Measurements from ENCODE around the gene DST.

GRCh38 chr6:56658326-56658725 is 15.6 kb upstream of the DST start:
- no peak for TF ChIP-seq CTCF (IDR thresholded peaks at IDR 0.05; ENCODE audit: insufficient read depth, low read length)
- no peak for TF ChIP-seq POLR2AphosphoS5 (IDR thresholded peaks at IDR 0.05; ENCODE audit: low read depth)
- no peak for TF ChIP-seq GABPA (IDR thresholded peaks at IDR 0.05; ENCODE audit: low read depth)
- no peak for TF ChIP-seq REST (IDR thresholded peaks at IDR 0.05; ENCODE audit: insufficient replicate concordance, low read depth)
